Epithelial cell of proximal tubule (primary cell): ENCODE measurements around the gene TRAF3. TPM values are rescaled to one million over a fixed set of nuclear protein-coding genes. Genes with fewer than 3 reads are reported as not detected.

ENCODE experiments used
- DNase-seq: peaks from one replicate; pipeline ENCODE4 v3.0.0-alpha.2; 2011; ENCODE audit warnings: low read depth
- H3K4me3 ChIP-seq: 2 replicates; pipeline ENCODE4 v1.5.1; 2011; ENCODE audit warnings: low read depth, mild to moderate bottlenecking, low read length
- CTCF ChIP-seq: conservative IDR thresholded peaks from 2 replicates; pipeline ENCODE4 v1.5.1; 2012; ENCODE audit warnings: low read depth, mild to moderate bottlenecking, low read length
- total RNA-seq: library from RNA; depleted of rRNA; stranded (reverse); fragments of >200 nt; gene quantifications from 2 replicates; pipeline ENCODE4 v1.2.3, GENCODE V29; 2015

Gene TRAF3
- total RNA-seq, 1 donor from 2014 or later: 21.9 TPM

- H3K4me3 ChIP-seq: no peak overlapping the region
- no peak for TF ChIP-seq CTCF
- no peak for DNase-seq
Measured at GRCh38 chr14:102771144-102771543, 6.1 kb upstream of the TRAF3 start.

GRCh38 chr14:102772781-102773570 lies 4.3 kb upstream of the TRAF3 start:
- peak; percentile 28 for TF ChIP-seq CTCF
- H3K4me3 ChIP-seq: no peak overlapping the region
- DNase-seq: no peak

- H3K4me3 ChIP-seq: no peak overlapping the region
- peak; percentile 81 for TF ChIP-seq CTCF
- peak; percentile 59 for DNase-seq
Measured at GRCh38 chr14:102774391-102775153, 2.7 kb upstream of the TRAF3 start.

GRCh38 chr14:102775855-102776760 lies 1.1 kb upstream of the TRAF3 start:
- no peak for TF ChIP-seq CTCF
- DNase-seq: no peak
- H3K4me3 ChIP-seq: no peak overlapping the region

- no peak for TF ChIP-seq CTCF
- H3K4me3 ChIP-seq: peak overlapping the region; percentile 69
- no peak for DNase-seq
Measured at GRCh38 chr14:102777711-102778337, 575 bp downstream of the TRAF3 start.

GRCh38 chr14:102778338-102779083 lies 1.3 kb downstream of the TRAF3 start:
- no peak for DNase-seq
- H3K4me3 ChIP-seq: peak overlapping the region; percentile 69
- no peak for TF ChIP-seq CTCF
